GM19099 (cell line): Measurements from ENCODE around the gene FZD7.

ENCODE experiments used
- POLR2A ChIP-seq: IDR thresholded peaks from 3 replicates; pipeline ENCODE4 v1.6.1; 2011; ENCODE audit warnings: low read depth; ENCODE audit not compliant: insufficient read length; ENCODE audit errors: extremely low read depth

Gene FZD7

DNA sequence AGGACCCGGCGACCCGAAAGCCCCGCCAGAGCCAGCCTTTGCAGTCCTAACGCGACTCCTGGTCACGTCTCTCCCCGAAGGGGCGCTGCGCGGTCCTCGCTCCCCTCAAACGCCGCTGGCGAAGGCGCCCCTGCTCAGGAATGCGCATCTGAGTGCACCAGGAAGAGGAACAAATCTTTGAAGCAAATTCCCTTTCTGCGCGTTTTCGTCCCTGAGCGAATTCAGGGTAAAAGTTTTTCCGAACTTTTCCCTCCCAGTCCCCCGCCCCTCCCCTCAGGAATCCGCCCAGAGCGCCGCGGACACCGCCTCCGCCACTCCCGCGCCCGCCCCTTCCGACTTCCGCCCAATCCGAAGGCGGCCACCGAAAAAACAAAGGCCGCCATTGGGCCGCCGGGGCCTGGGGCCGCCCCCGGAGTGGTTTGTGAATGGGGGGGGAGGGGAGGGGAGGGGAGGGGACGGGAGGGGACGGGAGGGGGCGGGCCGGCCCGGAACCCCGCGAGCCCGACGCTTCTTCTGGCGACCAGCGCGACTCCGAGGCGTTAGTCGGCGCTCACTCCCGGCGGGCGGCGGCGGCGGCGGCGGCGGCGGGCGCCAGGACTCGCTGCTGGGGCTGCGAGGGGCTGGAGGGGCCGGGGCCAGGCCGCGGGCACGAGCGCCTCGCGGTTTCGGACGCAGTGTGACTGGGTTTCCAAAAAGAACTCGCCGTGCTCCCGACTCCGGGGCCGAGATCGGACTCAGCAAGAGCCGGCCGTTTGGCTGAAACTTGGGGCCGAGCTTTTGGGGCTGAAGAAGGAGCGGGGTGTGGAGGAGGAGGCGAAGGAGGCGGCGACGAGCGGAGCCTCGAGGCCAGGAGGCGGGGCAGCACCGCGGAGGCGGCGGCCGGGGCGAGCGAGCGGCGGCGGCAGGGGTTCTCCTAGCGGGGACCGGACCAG lies at the start of gene FZD7:
Gene FZD7, plus strand, starts transcription at position 539 of the 932 bp plus-strand sequence. CDS start 793 bp downstream, outside the sequence.
- TF ChIP-seq POLR2A: peak; percentile 57

DNA sequence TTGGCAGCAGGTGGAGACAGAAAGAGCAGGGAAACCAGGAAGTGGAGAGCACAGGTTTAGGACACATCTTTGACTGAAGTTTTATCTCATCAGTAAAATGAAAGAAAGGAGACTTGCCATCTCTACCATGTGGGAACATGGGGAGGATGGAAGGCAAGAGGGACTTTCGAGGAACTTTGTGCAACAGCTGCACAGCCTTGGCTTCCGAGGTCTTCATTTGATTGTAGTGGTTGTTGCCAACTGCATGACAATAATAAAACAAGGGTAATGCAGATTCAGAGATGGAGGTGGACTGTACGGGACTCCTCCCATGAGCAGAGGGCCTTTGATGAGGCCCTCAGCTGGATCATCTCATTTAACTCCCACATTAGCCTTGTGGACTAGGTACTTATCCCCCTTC lies 49.3 kb upstream of the FZD7 start:
- no peak for TF ChIP-seq POLR2A

DNA sequence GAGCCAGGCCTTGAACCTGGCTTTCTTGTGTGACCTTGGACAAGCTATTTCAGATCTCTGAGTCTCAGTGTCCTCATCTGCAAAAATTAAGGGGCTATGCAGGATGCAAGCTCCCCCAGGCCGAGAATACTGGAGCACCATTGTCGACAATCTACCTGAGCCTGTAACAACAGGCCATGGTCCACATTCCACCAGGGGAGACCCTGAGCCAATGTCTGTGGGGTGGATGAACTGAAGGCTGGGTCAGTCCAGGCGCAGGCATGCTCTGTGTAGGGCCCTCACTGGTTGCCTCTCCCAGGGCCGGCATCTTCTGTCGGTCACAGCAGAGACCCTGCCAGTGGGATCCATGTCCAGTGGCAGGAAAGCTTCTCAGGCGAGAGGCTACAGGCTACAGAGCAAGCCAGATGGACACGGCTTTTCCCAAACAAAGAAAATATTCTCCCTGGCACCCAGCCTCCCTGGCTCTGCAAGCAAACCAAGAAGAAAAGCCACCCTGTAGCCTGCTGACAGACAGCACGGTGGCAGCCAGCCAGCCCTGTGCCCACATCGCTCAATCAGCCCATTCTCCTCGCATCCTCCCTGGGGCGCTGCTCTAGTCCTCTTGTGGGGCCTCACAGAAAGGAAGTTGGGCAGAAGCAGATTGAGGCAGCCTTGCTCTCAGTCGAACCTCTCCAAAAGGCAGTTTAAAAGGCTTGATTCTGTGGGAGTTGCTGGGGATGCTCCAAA lies 48.7 kb upstream of the FZD7 start:
- no peak for TF ChIP-seq POLR2A

DNA sequence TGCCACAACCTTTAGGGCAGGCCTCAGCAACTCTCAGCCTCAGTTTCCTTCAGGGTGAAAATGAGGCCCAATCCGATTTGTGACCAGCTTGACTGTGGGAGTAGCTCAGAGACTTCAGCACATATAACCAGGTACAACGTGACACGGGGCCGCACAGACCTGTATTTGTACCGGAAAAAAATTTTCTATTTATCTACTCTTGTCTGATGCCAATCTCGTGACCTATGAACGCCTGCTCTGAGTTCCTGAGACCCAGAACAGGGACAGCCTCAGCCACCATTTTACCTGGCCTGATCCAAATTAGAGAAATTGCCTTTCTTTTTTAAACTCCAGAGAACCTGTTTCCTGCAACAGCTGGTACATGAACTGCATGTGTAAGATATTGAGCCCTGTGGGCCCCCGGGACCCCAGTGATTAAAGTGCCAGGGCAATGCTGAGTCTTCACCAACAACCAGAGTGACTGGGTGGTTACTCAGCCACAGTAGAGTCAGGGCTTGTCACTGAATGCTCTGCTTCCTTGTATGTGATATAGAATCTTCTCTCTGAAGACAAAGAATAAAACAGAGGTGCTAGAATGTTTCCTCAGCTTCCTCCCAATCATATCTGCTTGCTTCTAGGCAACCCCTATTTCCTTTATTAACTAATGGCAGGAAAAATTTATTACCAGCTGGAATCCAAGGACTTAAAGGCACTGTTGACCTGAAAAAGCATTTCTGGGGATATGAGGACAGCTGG lies 47.8 kb upstream of the FZD7 start:
- no peak for TF ChIP-seq POLR2A

DNA sequence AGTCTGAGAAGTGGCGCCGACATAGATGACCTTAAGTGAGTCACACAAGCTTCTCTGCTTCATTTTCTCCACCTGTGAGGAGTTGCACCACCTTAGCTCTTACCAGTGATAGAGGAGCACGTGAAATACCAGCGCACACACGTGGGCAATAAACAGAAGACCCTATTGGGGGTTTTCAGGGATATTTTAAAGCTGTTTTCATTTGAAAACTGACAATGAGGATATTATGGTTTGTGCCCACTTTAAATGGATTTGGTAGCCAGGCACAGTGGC lies 47.3 kb upstream of the FZD7 start:
- TF ChIP-seq POLR2A: no peak

DNA sequence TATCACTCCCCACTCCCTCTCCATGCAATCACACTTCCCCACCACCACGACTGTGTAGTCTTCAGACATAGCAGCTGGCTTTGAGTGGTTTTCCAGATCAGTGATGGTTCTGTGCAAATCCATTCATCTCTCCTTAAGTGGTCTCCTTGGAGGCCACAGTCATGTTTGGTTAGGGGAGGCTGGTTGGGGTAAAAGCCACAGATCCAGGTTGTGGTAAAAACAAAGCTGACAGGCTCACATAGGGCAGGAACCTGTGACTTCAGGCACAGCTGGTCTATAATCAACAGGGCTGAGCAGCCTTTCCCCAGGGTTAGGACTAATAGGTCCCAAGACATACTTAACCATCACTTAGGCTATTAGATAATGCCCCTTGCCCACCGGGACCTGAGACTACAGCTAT lies 46.2 kb upstream of the FZD7 start:
- TF ChIP-seq POLR2A: no peak

DNA sequence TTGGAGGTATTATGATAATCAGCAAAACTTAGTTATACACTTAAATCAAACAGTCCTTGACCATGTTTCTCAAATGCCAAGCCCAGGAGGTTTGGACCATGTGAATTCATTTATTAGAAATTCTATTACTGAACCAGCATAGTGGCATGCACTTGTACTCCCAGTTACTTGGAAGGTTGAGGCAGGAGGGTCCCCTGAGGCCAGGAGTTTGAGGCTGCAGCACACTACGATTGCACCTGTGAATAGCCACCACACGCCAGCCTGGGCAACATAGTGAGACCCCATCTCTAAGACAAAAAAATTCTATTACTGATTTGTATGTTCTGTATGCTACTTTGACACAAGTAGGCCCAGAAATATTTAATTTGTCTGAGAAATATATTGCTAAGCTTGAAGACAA lies 43.6 kb upstream of the FZD7 start:
- no peak for TF ChIP-seq POLR2A

DNA sequence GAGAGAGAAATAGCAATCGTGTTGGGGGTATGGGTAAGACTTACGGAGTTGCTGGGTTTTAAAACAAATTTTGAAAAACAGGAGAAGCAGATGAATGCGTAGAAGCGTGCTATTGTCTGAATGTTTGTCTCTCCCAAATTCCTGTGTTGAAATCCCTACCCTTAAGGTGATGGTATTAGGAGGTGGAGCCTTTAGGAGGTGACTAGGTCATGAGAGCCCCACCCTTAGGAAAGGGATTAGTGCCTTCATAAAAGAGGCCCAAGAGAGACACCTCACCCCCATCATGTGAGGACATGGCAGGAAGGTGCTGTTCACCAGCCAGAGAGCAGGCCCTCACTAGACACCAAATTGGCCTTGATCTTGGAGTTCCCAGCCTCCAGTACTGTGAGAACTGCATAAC lies 40.7 kb upstream of the FZD7 start:
- no peak for TF ChIP-seq POLR2A

DNA sequence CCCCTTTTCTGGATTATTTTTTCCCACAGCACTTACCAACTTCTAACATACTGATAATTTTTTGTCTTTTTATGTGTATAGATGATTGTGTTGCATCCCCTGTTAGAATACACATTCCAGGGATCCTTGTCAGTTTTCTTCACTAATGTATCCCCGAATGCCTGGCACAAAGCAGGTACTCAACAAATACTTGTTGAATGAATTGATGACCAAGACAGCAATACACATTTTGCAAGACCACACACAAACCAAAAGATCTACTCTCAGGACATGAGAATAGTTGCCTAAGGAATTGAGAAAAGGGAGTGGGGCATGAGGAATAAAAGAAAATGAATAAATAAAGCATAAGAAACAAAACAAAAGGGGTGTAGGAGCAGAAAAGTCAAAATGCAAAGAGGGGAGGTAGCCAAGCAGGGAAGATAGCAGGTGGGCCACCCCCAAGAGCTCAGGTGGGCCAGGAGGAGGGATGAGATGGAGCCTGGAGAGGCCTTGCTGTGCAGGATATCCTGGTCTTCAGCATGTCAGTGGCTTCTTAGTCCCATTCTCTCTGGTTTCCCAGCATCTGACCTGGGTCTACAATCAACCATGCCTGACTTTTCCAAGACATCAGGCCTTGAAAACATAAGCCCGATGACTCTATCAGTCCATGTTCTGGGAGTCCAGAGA lies 38.5 kb upstream of the FZD7 start:
- TF ChIP-seq POLR2A: no peak

DNA sequence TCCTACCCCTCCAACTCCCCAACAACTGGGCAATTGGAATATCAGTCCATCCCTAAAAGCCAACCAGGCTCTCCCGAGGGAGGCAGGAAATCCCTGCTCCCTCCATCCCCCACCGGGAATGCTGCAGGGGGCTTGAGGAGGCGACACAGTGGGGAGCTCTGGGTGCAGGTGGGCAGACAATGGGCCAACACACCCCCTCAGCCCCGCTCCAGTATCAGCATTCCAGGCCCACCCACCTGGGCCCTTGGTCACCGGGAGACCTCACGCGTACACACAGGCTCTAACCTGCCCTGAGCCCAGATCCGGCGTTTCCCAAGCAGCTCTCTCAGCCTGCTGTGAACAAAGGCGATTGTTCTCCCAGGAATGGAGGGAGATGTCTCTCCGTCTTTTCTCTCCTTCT lies 37.6 kb upstream of the FZD7 start:
- TF ChIP-seq POLR2A: no peak

DNA sequence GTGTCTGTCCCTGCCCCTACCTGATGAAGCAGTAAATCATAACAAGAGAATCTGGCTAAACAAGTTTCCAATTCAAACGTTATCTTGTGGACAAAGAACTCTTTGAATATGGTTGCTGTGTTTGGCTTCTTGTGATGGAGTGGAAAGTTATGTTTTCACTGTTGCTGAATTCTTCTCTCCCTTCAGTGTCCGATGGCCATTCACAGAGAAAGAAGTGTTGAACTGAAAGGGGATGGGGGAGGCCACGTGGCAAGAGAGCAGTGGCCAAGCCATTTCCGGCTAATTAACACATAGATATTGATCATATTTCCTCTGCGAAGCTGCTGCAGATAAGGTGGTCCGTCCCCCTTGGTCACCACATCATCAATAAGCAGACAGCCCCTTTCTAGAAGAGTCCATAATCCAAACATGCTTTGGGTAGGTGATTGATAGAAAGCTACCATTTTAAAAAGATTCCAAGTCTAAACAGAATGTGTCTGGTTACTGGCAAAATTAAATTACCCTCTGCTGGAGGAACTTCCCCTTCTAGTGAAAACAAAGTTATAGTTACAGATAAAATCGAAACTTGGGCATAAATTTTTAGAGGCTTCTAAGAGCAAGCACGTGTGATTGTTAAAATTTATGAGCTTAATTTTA lies 36.9 kb upstream of the FZD7 start:
- no peak for TF ChIP-seq POLR2A

DNA sequence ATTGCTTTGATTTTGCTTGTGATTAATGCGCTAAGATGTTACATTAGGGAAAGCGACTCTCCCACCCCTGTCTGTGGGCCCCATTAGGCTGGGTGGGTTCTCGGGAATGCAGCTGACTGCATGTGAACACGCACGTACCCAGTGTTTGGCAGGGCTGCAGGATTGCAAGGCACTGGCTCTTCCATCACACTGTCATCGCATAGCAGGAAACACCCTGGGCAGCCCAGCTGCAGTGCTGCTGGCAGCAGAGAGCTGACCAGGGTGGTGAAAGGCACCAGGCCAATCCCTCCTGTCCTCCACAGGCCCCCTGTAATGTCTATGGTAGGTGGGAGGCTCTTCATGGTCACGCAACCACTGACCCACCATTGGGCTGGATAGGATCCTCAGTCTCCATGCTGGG lies 34.4 kb upstream of the FZD7 start:
- no peak for TF ChIP-seq POLR2A

DNA sequence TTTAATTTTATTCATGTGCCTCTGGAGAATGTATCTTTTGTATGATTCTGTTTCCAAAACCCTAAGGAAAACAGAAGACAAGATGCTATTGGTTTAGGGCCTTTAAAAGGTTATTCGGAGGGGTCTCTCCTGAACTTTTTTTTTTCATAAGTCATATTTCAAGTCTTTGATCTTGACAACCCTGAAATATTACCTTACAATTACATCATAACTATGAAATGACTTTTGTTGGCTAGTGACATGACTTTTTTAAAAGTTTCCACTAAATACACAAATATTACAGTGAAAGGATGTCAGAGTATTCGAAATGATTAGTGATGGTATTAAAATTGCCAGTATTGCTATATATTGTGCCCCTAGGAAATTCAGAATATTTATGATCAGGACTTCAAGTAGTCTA lies 31.8 kb upstream of the FZD7 start:
- TF ChIP-seq POLR2A: no peak

DNA sequence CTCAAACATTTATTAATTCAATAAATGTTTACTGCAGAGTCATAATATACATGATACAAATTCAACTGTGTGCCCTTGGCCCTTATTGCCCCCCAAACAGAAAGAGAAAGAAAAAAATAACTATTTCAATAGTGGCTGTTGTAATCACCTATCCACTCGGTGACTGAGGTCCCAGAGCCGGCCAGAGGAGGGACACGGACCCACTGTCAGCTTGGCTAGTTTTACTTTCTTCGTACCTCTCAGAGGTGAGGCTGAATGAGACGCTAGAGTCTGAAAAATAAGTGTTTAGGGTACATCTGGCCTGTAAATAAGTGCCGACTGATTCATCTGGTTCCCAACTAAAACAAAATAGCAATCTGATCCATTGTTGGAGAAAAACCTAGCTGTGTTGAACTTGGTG lies 31.3 kb upstream of the FZD7 start:
- no peak for TF ChIP-seq POLR2A
